GM23338 (cell line): ENCODE results near the gene MS4A7. TPM values are rescaled to one million over a fixed set of nuclear protein-coding genes. Genes with fewer than 3 reads are reported as not detected.

Experiments
- ATAC-seq: fragments of 200-7000 bp; cut with Tn5 transposase; 3 replicates; pipeline ENCODE4 v1.9.1; 2020
- DNase-seq: peaks from one replicate; pipeline ENCODE4 v3.0.0-alpha.2; 2015; ENCODE audit warnings: low spot score
- H2AFZ ChIP-seq: fragments of 200-600 bp; sonication (generic); 2 replicates; pipeline ENCODE4 v1.8.0; 2016; ENCODE audit warnings: antibody characterized with exemption, mild to moderate bottlenecking, moderate library complexity
- H3F3A ChIP-seq: fragments of 200-600 bp; sonication (generic); replicated peaks from 2 replicates; pipeline ENCODE4 v1.8.0; 2017; ENCODE audit warnings: antibody characterized with exemption, mixed run types, low read depth
- H3K27ac ChIP-seq: fragments of 200-600 bp; sonication (generic); 2 replicates; pipeline ENCODE4 v1.6.1; 2016; ENCODE audit warnings: low read depth
- H3K27me3 ChIP-seq: fragments of 200-600 bp; sonication (generic); 2 replicates; pipeline ENCODE4 v1.8.0; 2016; ENCODE audit warnings: mild to moderate bottlenecking, mixed run types, moderate library complexity; ENCODE audit not compliant: insufficient read depth
- H3K36me3 ChIP-seq: fragments of 200-600 bp; sonication (generic); 2 replicates; pipeline ENCODE4 v1.8.0; 2016; ENCODE audit warnings: mild to moderate bottlenecking; ENCODE audit not compliant: insufficient read depth
- H3K4me1 ChIP-seq: fragments of 200-600 bp; sonication (generic); 2 replicates; pipeline ENCODE4 v1.8.0; 2016; ENCODE audit warnings: mild to moderate bottlenecking, moderate library complexity; ENCODE audit not compliant: insufficient read depth
- H3K4me2 ChIP-seq: fragments of 200-600 bp; sonication (generic); 2 replicates; pipeline ENCODE4 v1.7.1; 2017; ENCODE audit warnings: mixed run types
- H3K4me3 ChIP-seq: fragments of 200-600 bp; sonication (generic); 2 replicates; pipeline ENCODE4 v1.6.1; 2016; ENCODE audit warnings: mixed run types
- H3K79me2 ChIP-seq: fragments of 200-600 bp; sonication (generic); replicated peaks from 2 replicates; pipeline ENCODE4 v1.8.0; 2017; ENCODE audit warnings: mild to moderate bottlenecking; ENCODE audit not compliant: insufficient read depth
- H3K9me2 ChIP-seq: fragments of 200-600 bp; sonication (generic); 2 replicates; pipeline ENCODE4 v1.8.0; 2017; ENCODE audit not compliant: insufficient read depth
- H4K20me1 ChIP-seq: fragments of 200-600 bp; sonication (generic); replicated peaks from 2 replicates; pipeline ENCODE4 v1.8.0; 2017; ENCODE audit warnings: mild to moderate bottlenecking; ENCODE audit not compliant: insufficient read depth
- H3K27ac Mint-ChIP-seq: 2 replicates; pipeline ENCODE4 v1.8.0; 2020; ENCODE audit warnings: inconsistent platforms, mild to moderate bottlenecking, moderate library complexity, mixed read lengths
- H3K27me3 Mint-ChIP-seq: 3 replicates; pipeline ENCODE4 v1.8.0; 2022; ENCODE audit warnings: low read depth, mild to moderate bottlenecking, moderate library complexity, mixed read lengths, inconsistent platforms; ENCODE audit not compliant: insufficient read depth, poor library complexity
- H3K36me3 Mint-ChIP-seq: 3 replicates; pipeline ENCODE4 v1.8.0; 2021; ENCODE audit warnings: low read depth, mild to moderate bottlenecking, inconsistent platforms, moderate library complexity, mixed read lengths
- H3K4me1 Mint-ChIP-seq: 3 replicates; pipeline ENCODE4 v1.8.0; 2020; ENCODE audit warnings: mild to moderate bottlenecking, inconsistent platforms, mixed read lengths
- H3K4me3 Mint-ChIP-seq: 3 replicates; pipeline ENCODE4 v1.8.0; 2021; ENCODE audit warnings: moderate library complexity, mild to moderate bottlenecking, inconsistent platforms, mixed read lengths
- H3K9me3 Mint-ChIP-seq: 3 replicates; pipeline ENCODE4 v1.8.0; 2020; ENCODE audit warnings: moderate library complexity, mild to moderate bottlenecking, inconsistent platforms, mixed read lengths
- CREB1 ChIP-seq: fragments of 250-450 bp; sonication (Bioruptor Pico); IDR thresholded peaks from 2 replicates; pipeline ENCODE4 v1.5.0; 2020; ENCODE audit warnings: low read depth, mild to moderate bottlenecking, moderate library complexity
- EZH2 ChIP-seq: fragments of 200-600 bp; sonication (generic); IDR thresholded peaks from one replicate; pipeline ENCODE4 v1.8.0; 2017; ENCODE audit warnings: antibody characterized with exemption, mild to moderate bottlenecking, low read depth; ENCODE audit not compliant: unreplicated experiment
- EZH2phosphoT487 ChIP-seq: fragments of 200-600 bp; sonication (generic); IDR thresholded peaks from one replicate; pipeline ENCODE4 v1.8.1; 2018; ENCODE audit warnings: antibody characterized with exemption; ENCODE audit not compliant: unreplicated experiment
- JUNB ChIP-seq: IDR thresholded peaks from one replicate; pipeline ENCODE4 v1.6.1; 2016; ENCODE audit warnings: antibody characterized with exemption; ENCODE audit not compliant: unreplicated experiment
- NANOG ChIP-seq: IDR thresholded peaks from 2 replicates; pipeline ENCODE4 v1.6.1; 2016; ENCODE audit warnings: antibody characterized with exemption, borderline replicate concordance
- POLR2AphosphoS5 ChIP-seq: IDR thresholded peaks from 2 replicates; pipeline ENCODE4 v1.6.1; 2016; ENCODE audit warnings: antibody characterized with exemption, low read depth
- STAT1 ChIP-seq: IDR thresholded peaks from one replicate; pipeline ENCODE4 v1.6.1; 2016; ENCODE audit warnings: antibody characterized with exemption; ENCODE audit not compliant: unreplicated experiment
- ZNF114 ChIP-seq: fragments of 250-450 bp; sonication (Bioruptor Pico); IDR thresholded peaks from 2 replicates; pipeline ENCODE4 v1.5.0; 2020; ENCODE audit warnings: mild to moderate bottlenecking, moderate library complexity
- ZNF331 ChIP-seq: fragments of 250-450 bp; sonication (Bioruptor Pico); IDR thresholded peaks from 2 replicates; pipeline ENCODE4 v1.5.0; 2020; ENCODE audit warnings: low read depth, mild to moderate bottlenecking, moderate library complexity
- polyA plus RNA-seq: library from polyadenylated mRNA; unstranded; fragments of >200 nt; fragmentation: Nextera tagmentation; extraction: Ambion mirVana; gene quantifications from 2 replicates; pipeline ENCODE4 v1.2.1, GENCODE V29; 2016
- total RNA-seq: library from RNA; depleted of rRNA; stranded (reverse); fragments of >200 nt; shearing (Covaris generic); gene quantifications from 2 replicates; pipeline ENCODE4 v1.2.3, GENCODE V29; 2014
- TF ChIP-seq, protein P1 (sequence below): IDR thresholded peaks from 2 replicates; pipeline ENCODE4 v1.6.1; 2016; ENCODE audit warnings: antibody characterized with exemption
- TF ChIP-seq, protein P2 (sequence below): IDR thresholded peaks from one replicate; pipeline ENCODE4 v1.6.1; 2018; ENCODE audit warnings: antibody characterized with exemption; ENCODE audit not compliant: unreplicated experiment
- TF ChIP-seq, protein P3 (sequence below), 2 experiments: fragments of 200-600 bp in 1 of 2; sonication (generic) in 1 of 2; conservative IDR thresholded peaks; 2 replicates each; pipeline versions ENCODE4 v1.5.1 to v1.6.1; 2016 to 2017; ENCODE audit warnings: antibody characterized with exemption in 2 of 2, low read depth in 2 of 2, mild to moderate bottlenecking in 2 of 2, moderate library complexity in 1 of 2

Gene MS4A7
- total and polyA plus RNA-seq, 2 experiments from 2014 or later = 0.07 TPM; not detected in 1

DNA sequence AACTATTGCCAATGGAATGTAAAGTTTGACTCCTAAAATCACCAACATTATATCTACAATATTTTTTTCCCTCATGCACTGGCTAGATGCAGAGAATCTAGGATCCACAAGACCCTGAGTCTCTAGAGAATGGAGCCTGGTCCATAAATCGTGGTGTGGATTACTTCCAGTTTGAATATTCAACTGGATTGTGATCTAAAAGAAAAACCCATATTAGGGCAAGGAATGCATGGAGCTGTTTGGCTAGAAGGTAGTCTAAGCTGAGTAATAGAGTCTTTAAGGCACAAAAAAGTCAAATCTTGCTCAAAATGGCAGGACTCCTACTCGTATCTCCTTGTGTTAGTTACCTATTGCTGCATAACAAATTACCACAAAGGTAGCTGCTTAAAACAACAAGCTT is 41.7 kb downstream of the MS4A7 start:
- Mint-ChIP-seq H3K36me3 (peaks cover 4% of the 10 kb centered on the region; the same call in 1 of the 3 replicates), H3K9me3 (peaks cover 12% of the 10 kb centered on the region; the same call in 2 of the 3 replicates), H3K27ac (no peak overlapping the region), H3K27me3 (no peaks in the 10 kb centered on the region), H3K4me1 (no peaks in the 10 kb centered on the region), H3K4me3 (no peak overlapping the region)
- Histone ChIP-seq H3K9me2 (peaks cover 13% of the 10 kb centered on the region), H4K20me1 (no peaks in the 10 kb centered on the region), H3K79me2 (no peaks in the 10 kb centered on the region), H3K36me3 (no peaks in the 10 kb centered on the region), H3K4me3 (no peak overlapping the region), H3K4me2 (no peak overlapping the region), H3F3A (no peaks in the 10 kb centered on the region), H3K27ac (no peak overlapping the region), H3K27me3 (no peaks in the 10 kb centered on the region), H2AFZ (no peak overlapping the region), H3K4me1 (no peaks in the 10 kb centered on the region)
- no peak for ATAC-seq
- DNase-seq = no peak
- TF ChIP-seq, protein P1, sequence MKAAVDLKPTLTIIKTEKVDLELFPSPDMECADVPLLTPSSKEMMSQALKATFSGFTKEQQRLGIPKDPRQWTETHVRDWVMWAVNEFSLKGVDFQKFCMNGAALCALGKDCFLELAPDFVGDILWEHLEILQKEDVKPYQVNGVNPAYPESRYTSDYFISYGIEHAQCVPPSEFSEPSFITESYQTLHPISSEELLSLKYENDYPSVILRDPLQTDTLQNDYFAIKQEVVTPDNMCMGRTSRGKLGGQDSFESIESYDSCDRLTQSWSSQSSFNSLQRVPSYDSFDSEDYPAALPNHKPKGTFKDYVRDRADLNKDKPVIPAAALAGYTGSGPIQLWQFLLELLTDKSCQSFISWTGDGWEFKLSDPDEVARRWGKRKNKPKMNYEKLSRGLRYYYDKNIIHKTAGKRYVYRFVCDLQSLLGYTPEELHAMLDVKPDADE = no peak
- no peak for TF ChIP-seq STAT1

DNA sequence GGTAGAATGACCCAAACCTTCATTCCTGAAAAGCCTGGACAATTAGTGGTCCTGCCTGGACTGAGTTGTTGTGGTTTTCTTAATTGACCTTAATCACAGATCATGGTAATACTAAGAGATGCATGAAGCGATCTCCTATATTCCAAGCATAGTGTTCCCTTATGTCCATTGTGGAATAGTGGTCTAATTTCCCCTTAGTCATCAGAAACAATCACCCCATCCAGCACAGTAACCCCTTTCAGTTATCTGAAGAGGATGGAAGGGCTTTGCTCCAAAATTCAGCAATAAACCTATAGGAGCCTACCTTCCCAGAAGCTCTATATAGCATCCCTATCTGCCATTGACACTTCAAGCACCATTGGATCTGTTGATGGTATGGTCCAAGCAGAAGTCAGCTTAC is 44.3 kb downstream of the MS4A7 start:
- Histone ChIP-seq H3K4me2 (no peak overlapping the region), H2AFZ (no peak overlapping the region), H4K20me1 (no peaks in the 10 kb centered on the region), H3K27me3 (no peaks in the 10 kb centered on the region), H3K4me1 (no peaks in the 10 kb centered on the region), H3K79me2 (no peaks in the 10 kb centered on the region), H3K9me2 (peaks cover 3% of the 10 kb centered on the region; the same call in 1 of the 2 replicates), H3K4me3 (no peak overlapping the region), H3K36me3 (no peaks in the 10 kb centered on the region), H3F3A (no peaks in the 10 kb centered on the region), H3K27ac (no peak overlapping the region)
- Mint-ChIP-seq H3K4me1 (no peaks in the 10 kb centered on the region), H3K36me3 (peaks cover 4% of the 10 kb centered on the region; the same call in 1 of the 3 replicates), H3K4me3 (no peak overlapping the region), H3K27me3 (no peaks in the 10 kb centered on the region), H3K27ac (no peak overlapping the region), H3K9me3 (peaks cover 12% of the 10 kb centered on the region; the same call in 2 of the 3 replicates)
- ATAC-seq (no peak), DNase-seq (no peak)
- TF ChIP-seq EZH2phosphoT487 (no peak), EZH2 (no peak), ZNF114 (CRISPR knock-in tag) (no peak), ZNF331 (CRISPR knock-in tag) (no peak), NANOG (no peak), STAT1 (no peak), CREB1 (CRISPR knock-in tag) (no peak), JUNB (no peak), POLR2AphosphoS5 (no peak)
- TF ChIP-seq, protein P2, sequence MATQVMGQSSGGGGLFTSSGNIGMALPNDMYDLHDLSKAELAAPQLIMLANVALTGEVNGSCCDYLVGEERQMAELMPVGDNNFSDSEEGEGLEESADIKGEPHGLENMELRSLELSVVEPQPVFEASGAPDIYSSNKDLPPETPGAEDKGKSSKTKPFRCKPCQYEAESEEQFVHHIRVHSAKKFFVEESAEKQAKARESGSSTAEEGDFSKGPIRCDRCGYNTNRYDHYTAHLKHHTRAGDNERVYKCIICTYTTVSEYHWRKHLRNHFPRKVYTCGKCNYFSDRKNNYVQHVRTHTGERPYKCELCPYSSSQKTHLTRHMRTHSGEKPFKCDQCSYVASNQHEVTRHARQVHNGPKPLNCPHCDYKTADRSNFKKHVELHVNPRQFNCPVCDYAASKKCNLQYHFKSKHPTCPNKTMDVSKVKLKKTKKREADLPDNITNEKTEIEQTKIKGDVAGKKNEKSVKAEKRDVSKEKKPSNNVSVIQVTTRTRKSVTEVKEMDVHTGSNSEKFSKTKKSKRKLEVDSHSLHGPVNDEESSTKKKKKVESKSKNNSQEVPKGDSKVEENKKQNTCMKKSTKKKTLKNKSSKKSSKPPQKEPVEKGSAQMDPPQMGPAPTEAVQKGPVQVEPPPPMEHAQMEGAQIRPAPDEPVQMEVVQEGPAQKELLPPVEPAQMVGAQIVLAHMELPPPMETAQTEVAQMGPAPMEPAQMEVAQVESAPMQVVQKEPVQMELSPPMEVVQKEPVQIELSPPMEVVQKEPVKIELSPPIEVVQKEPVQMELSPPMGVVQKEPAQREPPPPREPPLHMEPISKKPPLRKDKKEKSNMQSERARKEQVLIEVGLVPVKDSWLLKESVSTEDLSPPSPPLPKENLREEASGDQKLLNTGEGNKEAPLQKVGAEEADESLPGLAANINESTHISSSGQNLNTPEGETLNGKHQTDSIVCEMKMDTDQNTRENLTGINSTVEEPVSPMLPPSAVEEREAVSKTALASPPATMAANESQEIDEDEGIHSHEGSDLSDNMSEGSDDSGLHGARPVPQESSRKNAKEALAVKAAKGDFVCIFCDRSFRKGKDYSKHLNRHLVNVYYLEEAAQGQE = no peak
- TF ChIP-seq, protein P1 = no peak
- TF ChIP-seq, protein P3, sequence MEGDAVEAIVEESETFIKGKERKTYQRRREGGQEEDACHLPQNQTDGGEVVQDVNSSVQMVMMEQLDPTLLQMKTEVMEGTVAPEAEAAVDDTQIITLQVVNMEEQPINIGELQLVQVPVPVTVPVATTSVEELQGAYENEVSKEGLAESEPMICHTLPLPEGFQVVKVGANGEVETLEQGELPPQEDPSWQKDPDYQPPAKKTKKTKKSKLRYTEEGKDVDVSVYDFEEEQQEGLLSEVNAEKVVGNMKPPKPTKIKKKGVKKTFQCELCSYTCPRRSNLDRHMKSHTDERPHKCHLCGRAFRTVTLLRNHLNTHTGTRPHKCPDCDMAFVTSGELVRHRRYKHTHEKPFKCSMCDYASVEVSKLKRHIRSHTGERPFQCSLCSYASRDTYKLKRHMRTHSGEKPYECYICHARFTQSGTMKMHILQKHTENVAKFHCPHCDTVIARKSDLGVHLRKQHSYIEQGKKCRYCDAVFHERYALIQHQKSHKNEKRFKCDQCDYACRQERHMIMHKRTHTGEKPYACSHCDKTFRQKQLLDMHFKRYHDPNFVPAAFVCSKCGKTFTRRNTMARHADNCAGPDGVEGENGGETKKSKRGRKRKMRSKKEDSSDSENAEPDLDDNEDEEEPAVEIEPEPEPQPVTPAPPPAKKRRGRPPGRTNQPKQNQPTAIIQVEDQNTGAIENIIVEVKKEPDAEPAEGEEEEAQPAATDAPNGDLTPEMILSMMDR (conservative IDR thresholded peaks at IDR 0.05; ENCODE audit: low read depth in 2 of 2) = no peak
